ENCODE data around the gene SPEF2.

The SPEF2 gene

DNA sequence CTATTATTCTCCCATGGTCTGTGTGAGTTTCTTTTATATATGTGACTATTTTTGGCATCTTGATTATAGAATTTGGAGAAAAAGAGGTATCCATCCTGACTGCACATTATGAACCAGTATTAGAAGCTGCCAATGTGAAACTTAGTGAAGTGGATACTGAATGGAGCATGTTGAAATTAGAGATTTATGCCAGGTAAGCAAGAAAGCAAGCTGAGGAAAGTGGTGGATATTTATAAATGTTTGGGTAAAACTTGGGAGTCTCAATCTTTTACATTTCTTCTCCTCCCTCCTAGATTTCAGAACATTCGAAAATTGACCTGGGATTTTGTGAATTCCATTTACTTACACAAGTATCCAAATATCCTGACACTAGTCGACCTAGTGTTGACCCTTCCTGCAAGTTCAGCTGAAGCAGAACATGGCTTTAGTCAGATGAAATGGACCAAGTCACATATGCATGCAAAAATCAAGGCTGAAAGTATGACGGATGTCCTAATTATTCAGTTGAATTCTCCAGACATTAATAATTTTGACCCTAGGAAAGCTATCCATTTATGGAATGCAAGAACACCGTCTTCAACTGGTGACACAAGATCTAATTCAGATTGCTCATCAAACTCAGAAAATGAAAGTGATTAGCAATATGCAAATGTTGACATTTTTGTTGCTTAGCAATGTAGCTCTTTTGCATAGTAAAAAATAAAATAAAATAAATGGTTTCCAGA, 172.2 kb downstream of the SPEF2 start:
- DNase-seq, result no peak

DNA sequence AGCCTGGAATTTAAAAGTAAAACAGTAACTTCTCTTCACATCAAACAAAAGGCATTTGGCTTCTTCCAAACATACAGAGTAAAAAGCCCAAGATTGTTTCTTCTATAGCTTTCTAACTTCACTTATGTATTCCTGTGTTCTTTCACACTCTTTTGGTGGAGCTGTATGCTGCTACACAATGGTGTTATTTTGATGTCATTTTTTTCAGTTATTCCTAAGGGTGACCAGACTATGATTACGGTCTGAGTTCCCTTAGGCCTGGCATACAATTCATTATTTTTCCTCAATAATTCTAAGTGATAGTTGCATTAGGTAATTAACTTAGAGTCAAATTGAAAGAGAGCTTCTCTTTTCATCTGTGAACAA, 172.8 kb downstream of the SPEF2 start:
- no peak for DNase-seq

DNA sequence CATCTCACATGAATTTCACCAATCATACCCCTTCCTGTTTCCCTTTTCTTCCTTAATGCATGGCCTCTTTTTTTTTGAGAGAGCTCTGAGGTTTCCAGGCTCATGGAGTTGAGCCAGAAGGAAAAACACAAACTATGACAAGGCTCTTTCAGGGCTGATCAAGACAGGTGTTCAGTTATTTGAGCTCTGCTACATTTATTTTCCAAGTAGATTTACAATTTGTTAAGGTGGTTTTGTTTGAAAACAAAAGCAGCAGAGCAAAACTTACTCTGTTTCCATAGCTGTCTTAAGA, 176.6 kb downstream of the SPEF2 start:
- DNase-seq, result no peak

DNA sequence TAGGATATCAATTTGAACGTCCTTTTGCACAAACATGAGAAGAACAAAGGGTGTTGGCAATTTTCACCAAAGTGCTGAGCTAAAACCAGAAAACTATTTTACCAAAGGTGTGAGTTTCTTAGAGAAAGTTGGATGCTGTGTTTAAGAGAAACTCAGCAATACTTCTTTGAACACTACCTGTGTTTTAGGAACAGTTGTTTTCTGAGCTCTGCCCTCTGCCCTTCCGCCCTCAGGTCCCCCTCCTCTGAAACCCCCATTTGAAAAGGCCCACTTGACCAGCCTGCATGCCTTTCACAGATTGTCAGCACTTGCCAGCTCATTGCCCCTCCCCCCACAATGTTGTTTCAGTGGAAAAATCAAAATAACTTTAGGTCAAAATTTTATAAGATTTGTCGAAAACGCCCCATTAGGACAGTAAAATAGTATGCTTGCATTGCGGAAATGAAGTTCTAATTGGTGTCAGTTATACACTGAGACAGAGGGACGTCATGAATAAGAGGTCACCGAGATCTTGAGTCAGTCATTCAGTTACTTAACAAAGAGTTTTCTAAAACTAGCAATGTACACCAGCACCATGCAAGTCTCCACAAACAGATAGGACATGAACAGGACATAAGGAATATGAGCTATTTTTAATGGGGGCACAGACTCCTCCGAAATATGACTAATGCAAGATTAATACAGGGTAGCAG, 177.2 kb downstream of the SPEF2 start:
- DNase-seq, result no peak

DNA sequence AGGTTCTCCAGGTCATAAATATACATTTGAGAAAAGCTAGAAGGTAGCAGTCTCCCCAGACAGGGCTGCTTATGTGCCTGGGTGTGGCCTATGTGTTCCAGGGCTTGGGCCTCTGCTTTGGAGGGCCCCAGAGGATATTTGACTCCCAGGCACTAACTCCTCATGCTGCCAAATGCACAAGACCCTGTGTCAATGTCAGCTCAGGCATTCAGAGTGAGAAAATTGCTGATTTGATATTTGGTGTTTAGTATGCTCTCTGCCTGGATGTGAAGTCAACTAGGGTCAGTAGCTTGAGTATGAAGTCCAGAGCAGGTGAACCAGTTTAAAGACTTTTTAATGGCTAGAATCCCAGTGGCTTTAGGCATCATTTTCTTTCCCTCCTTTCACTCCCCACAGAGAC, 181.5 kb downstream of the SPEF2 start:
- no peak for DNase-seq

DNA sequence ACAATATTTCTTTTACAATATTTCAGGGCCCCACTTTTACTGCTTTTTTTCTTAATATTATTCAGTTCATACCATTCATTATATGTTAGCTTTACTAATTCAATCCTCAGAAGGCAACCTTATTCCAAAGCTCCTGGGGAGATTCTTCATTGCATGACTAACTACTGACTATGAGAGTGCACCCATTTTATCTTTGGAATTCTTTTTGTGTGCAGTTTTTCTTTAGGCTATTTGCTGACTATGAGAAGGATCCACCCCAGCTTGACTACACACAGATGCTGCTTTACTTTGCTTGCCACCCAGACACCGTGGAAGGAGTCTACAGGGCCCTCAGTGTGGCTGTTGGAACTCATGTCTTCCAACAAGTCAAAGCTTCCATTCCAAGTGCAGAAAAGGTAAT, 182.1 kb downstream of the SPEF2 start:
- no peak for DNase-seq

DNA sequence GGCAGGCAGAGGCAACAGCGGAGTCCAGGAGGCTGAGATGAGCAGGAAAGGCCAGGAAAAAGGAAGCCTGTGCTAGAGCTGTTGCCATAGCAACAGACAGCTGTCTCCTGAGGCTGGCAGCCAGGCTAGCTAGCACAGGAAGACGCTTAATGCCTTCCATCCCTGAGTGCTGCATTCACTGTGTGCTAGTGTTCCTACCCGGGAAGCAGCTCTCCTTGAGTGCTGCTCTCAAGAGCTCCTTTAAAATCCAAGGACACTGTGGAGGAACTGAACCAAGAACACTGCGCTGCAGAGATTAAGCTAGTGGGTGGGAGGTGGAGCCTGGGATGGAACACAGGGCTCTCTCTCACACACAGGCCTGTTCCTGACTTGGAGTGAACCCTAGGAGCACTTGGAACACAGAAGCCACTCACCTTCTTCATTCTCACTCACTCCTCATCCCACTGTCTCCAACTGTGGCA, 185.6 kb downstream of the SPEF2 start:
- no peak for DNase-seq

DNA sequence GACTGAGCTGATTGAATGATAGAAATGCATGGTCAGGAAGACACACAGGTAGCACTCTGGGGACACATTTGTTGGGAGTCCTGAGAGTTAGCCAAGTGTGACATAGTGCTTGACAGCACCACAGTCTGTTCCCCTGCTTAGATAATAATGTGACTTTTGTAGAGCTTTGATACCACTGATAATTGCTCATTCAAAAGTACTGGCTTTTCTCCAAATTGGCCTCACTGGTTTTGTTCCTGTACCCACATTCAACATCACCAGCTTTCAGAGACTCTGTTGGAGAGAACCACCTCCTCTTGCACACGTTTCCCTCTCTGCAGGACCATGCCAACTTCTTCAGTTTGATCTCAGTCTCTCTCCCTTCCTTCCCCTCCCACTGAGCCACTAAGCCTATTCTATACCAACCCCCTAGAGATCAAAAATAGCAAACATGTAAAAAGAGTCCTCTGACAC, 186.6 kb downstream of the SPEF2 start:
- no peak for DNase-seq

DNA sequence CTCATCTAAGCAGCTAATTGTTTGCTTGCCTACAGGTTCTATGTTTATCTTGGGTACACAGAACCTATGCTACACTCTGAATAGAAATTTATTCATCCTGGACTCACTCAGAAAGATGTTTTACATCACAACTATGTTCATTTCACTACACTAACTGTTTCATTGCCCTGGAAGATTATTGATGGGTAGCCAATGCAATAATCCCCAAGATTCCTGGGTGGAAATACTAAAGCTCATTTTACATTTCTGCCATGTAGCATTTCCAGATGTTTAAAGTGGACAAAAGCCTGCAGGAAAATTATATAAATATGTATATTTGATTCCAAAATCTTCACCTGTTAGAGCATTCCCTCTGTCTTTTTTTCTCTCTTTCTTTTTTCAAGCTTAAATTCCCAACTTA, 187.2 kb downstream of the SPEF2 start:
- no peak for DNase-seq

DNA sequence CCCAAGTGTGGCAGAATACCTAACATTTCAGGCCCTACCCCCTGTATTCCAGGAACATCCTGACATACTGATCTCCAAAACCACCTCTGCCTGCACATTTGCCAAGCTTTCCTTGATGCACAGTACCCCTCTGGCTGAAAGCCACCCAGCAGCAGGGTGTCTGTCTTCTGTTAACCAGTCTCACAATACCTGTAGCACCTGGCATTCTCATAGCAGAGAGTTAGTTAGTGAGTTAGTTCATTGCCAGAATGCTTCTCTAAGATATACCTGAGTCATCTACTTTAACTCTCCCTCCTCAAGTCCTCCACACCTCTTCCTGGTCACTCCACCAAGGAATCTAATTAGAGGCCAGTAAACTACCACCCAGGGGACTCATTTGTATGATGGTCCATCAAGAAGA, 192.9 kb downstream of the SPEF2 start:
- no peak for DNase-seq

DNA sequence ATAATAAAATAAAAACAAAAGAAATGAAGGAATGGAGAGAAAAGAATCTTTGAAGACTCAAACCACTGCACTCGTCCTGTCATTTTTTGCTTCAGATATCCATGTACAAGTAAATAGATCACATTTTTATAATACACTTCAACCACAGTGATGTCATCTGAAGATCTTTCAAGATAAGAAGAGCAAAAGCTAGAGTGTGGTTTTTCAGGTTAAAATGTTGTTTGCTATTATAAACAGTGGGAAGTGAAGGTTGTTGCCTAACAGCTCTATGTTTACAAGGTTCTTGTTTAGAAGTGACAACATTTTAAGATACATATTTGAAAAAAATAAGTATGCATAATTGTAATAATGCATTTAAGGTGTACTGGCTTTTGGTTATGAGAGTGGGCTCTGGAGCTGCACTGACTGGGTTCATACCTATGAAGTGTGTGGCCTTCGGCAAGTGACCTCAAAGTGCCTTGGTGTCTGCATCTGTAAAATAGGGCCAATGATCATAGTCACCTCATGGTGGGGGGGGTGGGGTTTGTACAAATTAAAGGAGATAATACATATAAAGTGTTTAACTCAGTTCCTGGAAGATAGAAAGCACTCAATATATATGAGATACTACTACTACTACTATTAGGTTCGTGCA, 193.6 kb downstream of the SPEF2 start:
- no peak for DNase-seq

DNA sequence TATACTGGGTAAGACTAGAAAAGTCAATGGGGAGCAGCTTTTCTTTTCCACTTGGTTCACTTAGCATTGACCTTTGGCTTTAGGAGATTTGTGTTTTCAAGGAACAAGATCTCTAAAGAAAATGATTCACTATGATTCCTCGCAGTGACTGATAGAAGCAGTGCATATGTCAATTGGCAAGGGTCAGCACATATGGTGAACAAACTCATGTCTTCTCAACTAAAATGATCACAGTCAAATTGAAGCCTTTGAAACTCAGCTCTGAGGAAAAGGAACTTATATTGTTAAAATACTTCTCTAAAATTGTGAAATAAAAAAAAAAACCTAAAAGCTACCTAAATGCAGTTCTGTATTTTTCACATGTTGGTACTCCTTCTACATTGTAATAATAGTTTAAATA, 195.9 kb downstream of the SPEF2 start:
- DNase-seq, result no peak

DNA sequence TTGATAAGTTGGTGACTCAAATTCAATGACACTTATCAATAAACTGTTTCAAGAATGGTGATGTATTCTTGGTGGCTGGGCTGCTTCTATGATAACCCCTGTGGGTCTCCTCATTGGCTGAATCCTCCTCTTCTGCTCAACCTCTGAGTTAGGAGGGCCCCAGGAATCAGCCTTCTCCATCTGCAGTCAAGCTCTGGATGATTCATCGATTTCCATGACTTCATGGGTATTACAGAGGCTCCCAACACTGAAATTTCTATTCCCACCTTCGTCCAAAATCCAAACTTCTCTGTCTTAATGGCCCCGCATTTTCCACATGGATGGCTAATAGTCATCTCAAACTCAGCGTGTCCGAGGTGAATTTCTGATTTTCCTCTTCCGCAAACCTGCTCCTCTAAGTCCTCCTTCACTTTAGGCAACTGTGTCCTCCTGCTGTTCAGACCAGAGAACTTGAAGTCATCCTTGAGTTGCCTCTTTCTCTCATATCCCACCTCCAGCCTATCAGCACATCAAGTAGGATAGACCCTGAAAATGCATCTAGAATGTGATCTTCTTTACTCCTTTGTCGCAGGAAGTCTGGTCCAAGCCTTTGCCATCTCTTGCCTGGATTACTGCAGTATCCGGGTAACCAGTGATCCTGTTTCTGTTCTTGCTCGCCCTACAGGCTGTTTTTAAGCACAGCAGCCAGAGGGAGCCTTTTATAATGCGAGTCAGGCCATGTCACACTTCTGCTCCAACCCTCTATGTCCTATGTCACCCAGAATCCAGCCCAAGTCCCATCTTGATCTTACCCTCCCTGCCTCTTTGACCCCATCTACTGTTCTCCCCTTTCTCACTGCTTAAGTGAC, 197.7 kb downstream of the SPEF2 start:
- DNase-seq, result no peak

DNA sequence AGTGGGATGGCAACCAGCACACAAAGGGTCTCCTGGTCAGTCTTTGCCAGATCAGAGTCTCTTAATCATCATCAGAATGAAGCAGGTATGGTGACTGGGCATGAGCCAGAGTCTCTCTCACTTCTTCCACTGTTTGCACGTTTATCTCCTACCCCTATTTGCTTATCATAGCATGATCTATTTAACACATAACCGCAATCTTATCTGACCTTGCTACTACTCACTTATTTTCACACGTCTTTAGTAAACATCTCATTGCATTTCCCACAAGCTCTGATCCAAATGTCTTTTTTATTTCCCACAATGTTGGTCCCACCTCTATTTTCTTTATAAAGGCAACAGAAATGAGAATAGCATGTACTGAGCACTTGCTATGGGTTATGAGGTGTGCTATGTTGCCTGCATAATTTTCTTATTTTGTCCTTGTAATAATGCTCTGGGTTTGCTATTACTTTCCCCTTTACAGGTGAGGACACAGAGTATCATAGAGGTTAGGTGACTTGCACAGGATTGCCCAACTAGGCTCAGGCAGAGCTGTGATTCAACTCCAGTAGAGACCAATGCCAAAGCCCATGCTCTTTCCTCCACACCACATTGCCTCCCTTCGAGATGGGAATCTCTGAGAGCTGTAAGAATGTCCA, 199.3 kb downstream of the SPEF2 start:
- DNase-seq, result no peak

DNA sequence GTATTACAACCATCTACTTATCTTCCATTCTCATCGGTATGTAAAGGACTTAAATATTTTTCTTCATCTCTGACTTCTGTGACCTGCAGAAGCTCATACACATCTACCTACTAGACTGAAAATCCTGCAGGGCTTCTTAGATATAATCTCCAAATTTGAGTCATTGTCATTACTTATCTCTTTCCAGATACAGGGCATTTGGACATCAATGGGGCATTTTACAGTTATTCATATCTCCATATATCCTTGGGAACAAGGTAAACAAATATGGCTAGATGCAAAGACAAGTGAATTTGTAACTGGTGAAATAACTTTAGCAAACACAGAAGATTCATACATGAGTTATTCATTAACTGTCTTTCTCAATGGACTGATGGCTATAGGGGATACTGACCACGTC, 201.4 kb downstream of the SPEF2 start:
- no peak for DNase-seq

DNA sequence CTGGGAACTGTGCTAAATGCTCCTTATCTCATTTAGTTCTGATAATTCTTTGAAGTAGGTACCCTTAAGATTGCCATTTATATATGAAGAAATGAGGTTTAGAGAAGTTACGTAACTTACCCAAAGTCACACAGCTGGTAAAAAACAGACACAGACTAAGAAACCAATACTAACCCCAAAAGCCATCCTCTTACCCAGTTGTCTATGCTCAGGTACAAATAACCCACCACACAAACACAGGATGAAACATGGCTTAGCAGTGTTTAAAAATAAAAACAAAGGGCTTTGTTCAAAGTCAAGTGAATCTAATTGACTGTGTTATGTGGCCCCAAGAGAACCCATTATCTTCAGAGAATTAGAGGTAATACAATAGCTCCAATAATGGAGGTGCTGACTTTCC, 202.0 kb downstream of the SPEF2 start:
- DNase-seq, result no peak

DNA sequence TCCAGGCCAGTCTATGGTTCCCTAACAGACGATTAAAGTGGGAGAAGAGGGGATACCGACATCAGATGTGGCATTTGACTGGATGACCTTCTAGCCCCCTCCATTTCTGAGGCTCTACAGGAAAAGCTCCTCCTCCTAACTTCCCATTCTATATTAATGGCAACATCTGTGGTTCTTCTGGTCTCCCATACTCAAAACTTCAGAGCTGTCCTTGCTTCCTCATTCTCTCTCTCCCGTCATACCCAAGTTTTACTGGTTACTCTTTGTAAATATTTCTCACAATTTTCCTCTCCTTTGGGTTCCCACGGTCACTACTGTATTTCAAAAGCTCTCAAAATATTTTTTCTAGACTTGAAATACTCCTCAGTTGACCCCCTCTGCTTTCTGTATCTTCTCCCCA, 203.1 kb downstream of the SPEF2 start:
- no peak for DNase-seq

DNA sequence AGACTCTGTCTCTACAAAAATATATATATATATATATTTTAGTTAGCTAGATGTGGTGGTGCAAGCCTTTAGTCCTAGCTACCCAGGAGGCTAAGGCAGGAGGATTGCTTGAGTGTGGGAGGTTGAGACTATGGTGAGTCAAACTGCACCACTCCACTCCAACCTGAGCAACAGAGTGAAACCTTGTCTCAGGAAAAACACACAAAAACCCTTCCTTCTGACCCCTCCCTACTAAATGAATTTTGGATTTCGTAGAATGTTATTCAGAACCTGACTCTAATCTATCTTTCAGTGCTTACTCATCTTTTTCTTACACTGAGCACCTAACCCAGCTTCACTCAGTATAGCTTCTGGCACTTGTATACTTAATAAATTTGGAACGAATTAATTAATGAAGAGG, 203.8 kb downstream of the SPEF2 start:
- DNase-seq, result no peak

DNA sequence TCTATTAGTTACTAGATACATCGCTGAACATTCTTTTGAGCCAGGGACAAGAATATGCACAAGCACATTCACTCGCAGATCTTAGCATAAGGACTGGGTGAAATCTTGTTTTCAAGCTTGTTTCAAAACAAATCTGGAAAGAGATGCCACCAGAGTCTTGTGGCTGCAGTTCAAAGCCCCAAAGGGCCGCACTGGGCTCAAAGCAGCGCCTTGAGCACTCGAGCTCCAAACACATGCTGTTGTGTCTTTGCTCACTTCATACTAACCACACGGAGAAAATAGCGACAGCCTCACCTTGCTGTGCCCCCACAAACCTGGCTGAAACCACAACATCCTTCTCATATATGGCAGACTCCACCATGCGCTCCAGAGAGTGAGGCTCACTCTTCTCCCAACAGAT, 204.8 kb downstream of the SPEF2 start:
- DNase-seq, result no peak

DNA sequence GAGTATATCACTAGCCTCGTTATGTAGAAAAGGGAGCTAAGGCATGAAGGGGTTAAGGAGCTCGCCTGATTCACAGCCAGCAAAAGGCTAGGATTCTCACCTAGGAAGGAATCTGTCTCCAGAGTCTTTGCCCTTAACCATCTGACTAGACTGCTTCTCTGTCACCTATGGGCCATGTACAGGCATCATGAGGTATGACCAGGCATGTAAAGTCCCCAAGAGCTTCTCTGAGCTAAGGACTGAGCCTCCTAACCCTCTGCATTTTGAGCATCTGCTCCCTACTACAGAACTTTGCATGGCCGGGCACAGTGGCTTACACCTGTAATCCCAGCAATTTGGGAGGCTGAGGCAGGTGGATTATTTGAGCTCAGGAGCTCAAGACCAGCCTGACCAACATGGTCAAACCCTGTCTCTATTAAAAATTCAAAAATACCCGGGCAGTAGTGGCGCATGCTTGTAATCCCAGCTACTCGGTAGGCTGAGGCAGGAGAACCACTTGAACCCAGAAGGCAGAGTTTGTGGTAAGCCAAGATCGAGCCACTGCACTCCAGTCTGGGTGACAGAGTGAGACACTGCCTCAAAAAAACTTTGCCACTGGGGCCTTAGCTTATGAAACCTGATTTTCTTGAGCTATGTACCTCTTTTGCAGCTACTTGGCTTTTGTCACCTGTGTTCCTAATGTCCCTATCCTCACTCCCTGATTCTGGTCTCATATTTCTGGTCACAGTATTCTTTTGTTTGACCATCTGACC, 205.9 kb downstream of the SPEF2 start:
- no peak for DNase-seq

DNA sequence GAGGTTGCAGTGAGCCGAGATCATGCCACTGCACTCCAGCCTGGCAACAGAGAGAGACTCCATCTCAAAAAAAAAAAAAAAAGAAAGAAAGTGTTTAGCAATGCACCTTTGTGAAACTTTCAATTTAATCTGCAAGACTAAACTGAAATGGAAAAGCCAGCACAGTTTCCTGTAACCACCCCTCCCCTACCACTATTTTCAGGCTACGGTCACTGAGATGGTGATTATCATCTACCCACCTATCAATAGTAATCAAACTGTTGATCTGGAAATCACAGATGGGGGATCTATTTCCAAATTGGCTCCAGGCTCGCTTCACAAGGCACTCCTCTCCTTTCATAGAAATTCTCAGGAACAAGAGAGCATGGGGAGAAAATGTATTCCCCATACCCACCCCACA, 208.4 kb downstream of the SPEF2 start:
- no peak for DNase-seq

DNA sequence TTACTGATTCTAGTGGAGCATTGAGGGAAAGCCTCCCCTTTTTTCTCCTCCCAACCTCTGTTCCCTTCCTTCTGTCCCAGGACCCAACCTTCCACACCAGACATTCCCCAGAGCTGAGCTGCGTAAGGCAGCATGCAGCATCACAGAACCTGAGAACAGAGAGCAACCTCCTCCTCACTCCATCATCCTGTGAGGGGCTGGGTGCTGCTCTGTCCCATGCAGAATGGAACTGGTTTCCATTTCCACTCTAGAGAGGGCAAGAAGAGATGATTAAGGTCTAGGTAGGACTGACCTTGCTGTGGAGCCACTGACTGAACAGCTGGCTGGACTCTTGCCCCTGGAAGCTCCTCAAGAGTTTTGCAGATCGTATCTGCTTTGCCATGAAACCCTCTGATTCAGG, 208.9 kb downstream of the SPEF2 start:
- no peak for DNase-seq

All from GF-D8 (cell line).